GM18873 (cell line): ENCODE data around the gene KLF9.

ENCODE experiments used
- ATAC-seq: cut with Tn5 transposase; IDR thresholded peaks from one replicate; pipeline ENCODE4 v1.9.1; 2021; ENCODE audit warnings: mild to moderate bottlenecking, moderate library complexity, moderate number of reproducible peaks; ENCODE audit not compliant: unreplicated experiment, low FRiP score

The KLF9 gene

DNA sequence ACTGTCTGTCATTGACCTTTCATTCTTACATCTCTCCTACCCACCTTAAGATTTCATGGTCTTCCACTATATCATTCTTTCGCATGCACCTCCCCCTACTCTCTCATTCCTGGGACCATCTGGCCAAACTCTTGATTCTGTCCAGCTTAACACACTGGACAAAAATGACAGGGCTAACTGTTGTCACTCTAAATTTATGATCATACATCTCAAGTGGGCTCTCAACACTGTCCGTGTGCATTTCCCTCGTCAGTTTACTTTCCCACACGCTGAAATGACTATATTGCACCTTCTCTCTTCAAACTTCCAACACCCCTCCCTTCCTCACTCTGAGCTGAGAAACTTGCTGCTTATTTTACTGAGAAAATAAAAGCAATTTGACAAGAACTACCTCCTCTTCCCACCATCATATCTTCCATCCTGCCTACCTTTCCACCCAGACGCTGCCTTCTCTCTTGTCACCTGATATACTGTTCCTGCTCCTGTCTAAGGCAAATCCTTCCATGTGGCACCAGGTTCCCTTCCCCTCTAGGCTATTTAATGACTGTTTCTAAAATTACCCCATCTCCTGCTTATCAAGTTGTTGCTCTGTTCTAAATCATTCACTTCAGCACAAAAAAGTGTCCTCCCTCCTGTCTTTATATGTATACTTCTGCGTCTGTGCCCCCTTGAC lies 8.1 kb upstream of the KLF9 start:
- ATAC-seq = no peak

DNA sequence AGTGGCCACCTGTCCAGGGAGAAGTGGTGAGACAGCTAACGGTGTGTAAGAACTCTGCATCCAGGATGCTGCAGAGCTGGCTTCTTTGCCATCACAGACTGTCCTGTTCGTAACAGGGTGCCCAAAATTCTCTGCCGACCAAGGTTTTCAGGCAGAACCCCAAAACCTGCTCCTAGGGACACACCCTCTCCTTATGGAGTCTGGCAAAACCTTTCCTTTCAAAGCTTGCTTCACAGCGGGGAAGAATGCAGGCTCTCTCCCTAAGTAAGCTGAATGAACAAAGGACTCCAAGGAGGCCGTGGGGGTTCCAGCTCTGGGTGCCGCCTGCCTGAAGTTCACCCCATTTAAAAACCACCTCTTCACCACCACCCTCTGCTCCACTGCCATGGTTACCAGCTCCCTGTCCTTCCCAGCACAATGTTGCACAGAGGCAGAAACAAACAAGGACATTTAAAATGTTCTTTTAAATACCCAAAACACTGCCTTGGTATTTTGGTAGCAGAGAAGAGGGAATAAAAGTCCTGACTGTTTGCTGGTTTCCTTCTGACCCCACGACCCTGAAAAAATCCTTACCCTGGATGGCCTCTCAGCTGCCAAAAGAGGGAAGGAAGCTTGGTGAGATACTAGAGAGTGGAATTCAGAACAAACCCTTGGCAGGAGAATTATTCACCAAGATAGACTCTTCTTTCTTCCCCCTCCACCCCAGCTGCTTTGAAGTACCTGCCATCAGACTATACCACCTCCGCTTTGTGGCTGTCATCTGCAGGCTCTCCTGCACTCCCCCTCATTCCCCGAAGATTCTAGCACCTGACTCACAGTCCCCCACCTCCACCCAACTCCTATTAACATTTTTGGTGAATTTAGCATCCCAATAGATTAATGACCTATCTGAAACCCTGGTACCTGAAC lies 7.1 kb upstream of the KLF9 start:
- no peak for ATAC-seq

DNA sequence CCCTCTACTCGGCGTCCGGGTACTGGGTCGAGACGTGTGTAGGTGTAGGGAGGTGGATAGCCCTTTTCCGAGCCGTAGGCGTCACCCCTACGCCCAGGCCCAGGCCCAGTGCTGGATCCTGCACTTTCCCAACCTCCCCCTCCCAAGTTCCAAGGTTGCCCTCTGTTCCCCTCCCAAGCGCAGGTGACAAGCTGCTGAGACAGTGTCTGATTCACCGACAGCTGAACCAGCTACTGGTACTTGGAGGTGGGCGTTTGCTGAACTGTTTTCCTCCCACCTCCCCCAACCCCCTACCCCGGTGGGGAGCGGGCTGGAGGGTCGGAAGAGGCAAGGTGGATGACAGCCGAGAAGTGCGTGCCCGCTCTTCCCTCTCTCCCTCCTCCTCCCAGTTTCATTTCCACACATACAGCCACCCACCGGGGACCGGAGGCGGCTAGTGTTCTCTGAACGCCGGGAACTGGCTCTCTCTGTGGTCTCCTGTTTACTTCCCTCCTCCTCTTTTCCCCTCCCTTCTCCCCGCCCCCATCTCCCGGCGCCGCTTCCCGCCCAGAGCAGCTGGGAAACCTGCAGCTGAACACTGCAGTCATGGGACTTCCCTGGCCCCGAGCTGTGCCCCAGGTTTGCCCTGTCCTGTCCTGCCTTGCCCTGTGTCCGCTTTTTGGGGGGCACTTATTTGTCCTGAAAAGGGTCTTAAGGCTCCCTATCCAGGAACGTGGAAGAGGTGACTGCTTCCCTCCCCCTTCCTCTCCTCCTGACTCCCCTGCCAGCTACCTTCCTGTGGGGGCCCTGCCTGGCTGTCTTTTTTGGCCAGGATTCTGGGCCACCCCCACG lies 6.2 kb upstream of the KLF9 start:
- peak; percentile 8 for ATAC-seq

DNA sequence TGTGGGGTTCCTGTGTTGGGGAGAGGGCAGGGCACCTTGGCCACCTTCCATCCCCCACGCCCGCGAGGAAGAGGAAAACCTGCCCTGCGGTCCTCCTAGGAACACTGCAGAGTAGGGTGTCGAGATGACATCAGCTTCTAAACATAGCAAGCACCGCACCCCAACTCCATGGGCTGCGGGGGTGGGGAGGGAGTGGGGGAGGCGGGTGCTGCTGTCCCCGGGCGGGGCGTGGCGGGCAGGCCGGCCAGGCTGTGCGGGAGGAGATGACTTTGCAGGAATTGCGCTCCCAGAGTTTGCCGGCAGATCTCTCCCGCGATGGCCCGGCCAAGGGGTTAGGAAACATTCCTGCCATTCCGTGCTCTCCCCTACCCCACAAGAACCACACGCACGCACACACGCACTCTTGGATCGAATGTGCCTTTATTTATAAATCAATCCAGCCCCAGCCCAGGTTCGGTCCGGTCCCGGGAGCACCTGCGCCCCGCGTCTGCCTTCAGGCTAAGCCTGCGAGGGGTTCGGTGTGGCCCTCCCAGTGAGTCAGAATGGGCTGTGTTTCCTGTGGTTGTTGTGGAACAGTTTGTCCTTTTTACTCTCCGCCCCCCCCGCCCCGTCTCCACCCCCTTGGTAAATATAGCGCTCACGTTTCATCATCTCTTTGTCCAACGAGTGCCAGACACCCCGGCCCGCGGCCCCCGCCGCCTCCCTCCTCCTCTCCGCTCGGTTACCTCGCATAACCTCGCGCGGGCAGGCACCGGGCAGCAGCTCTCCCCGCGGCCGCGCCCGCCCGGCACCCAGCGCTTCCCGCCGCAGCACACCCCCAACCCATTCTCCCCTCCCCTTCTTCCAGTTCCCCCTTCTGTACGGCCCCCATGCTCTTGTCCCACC lies 5.3 kb upstream of the KLF9 start:
- peak; percentile 28 for ATAC-seq

DNA sequence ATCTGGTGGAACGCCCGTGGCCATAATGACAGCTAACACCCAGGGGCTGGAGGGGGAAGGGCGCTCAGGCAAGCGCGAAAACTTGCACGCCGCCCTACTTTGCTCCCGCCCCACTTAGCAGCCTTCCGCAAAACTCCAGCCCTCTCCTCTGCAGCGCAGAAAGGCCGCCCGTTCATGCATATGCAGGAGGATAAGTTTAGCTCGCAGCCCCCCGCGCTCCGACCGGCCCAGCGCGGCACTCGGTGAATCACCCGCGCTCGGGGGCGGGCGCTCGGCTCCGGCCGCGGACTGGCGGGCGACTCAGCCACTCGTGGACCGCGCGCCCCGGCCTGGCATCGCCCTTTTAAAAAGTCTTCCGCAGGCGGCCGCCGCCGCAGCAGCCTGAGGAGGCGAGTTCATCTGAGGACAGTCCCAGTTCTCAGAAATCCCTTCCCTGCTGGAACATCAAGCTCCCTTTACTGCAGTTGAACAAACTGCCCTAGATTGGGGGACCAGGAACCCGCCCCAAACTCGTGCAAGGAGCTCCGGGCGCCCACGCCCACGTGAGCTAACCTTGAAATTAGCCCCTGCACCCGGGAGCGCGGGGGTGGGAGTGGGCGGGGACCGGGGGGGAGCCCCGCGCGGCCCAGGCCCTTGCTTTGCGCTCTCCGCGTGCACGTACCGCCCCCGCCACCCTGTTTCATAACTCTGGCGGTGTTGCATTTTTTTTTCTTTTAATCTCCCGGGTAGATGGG lies 4.5 kb upstream of the KLF9 start:
- peak; percentile 52 for ATAC-seq

DNA sequence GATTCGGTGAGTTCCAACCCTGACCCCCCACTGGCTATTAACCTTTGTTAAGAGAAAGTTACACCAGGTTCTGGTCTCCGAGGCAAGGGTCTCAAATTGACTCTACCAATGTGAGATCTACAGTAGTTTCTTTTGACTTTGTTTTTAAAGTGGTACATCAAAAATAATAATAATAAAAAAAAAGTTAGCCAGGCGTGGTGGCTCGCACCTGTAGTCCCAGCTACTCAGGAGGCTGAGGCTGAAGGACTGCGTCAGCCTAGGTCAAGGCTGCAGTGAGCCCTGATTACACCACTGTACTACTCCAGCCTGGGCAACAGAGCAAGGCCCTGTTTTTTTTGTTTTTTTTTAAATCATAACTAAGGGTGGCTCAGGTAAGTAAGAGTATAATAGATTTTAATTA lies 1.0 kb upstream of the KLF9 start:
- ATAC-seq = no peak

DNA sequence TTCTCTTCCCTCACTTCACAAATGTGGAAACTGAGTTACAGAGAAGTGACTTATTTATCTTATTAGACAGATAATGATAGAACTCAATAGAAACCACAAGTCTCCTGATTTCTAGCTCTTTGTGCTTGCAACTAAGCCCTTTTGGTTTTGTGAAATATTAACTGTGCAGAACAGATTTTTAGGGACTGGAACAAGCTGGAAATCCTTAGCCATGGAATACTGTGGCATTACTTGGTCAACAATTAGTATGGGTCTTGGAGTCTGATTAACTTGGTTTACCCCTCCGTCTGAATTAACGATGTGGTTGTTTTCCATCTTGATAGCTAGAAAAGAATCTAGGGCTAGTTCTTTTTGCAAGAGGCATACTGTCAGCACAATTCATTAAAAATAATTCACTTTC lies 584 bp upstream of the KLF9 start:
- no peak for ATAC-seq

DNA sequence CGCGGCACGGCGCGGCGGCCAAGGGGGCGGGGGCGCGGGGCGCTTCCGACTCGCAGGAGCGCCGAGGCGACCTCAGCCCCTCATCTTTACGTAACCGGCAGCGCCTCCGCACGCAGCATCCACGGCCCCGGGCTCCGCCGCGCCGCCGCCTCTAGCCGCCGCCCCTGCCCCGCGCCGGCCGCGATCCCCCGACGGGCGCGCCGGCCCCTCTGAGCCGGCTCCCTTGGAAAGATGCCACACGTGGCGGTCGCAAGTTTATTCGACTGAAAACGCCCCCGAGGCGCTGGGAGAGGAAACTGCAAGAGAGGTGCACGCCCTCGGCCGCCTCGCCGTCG lies 1.0 kb downstream of the KLF9 start:
- peak; percentile 12 for ATAC-seq

DNA sequence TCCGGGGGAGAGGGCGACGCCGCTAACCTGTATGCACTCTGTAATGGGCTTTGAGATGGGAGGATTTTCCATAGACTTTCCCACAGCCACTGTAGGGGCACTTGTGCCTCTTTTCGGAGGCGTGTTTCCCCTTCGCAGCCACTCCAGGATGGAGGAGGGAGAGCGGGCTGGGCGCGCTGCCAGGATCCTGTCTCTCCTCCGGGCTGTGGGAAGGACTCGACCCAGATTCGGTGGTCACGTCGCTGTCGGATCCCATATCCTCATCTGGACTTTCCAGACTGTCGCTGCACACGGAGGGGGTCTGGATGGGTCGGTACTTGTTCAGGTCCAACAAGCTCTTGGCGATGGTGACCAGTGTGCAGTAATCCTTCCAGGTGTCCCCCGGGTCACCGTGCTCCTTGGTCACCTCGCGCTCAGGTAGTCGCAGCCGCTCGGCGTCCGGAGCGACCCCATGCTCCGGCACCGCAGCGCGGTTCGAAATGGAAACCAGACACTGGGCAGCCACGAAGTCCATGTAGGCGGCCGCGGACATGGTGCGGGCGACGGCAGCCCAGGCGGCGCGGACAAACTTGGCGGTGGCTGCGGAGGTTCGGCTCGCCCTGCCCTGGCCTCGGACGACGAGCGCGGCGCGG lies 1.5 kb downstream of the KLF9 start:
- ATAC-seq = no peak

DNA sequence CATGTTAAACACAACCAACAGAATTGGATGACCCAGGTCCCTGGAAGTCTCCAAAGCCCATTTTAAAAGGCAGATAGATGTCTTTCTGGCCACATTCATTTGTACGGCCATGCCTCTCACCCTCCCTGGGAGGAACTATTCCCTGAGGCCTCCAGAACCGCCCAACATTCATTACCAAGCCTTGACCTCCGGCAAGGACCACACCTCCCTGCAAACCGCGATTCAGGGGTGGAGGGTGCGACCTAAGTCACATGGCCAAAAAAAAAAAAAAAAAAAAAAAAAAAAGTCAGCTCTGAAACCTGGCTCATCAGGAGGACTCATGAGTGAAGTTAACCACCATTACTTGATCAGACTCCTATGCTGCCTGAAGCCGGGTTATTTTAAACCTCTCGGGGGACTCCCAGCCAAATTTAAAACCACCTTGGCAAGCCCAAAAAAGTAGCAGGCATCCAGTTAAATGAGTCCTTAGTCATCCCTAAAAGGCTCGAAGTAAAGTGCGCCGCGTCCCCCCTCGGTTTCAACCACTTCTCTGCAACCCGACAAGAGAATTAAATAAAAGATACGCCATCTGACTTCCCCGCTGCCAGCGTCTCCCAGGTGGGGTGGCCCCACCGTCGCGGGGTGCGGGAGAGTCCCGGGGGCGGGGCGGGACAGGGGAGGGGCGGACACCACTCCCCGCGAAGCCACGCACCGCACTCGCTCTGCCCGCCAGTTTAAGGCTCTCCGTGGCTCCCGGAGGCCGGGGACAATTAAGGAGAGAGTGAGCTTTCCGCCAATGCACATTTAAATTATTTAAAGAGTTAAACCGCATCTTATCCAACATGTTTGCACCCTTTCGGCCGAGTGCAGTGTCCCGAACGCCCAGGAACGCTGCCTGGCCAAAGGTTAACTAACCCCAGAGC lies 2.3 kb downstream of the KLF9 start:
- peak; percentile 20 for ATAC-seq

DNA sequence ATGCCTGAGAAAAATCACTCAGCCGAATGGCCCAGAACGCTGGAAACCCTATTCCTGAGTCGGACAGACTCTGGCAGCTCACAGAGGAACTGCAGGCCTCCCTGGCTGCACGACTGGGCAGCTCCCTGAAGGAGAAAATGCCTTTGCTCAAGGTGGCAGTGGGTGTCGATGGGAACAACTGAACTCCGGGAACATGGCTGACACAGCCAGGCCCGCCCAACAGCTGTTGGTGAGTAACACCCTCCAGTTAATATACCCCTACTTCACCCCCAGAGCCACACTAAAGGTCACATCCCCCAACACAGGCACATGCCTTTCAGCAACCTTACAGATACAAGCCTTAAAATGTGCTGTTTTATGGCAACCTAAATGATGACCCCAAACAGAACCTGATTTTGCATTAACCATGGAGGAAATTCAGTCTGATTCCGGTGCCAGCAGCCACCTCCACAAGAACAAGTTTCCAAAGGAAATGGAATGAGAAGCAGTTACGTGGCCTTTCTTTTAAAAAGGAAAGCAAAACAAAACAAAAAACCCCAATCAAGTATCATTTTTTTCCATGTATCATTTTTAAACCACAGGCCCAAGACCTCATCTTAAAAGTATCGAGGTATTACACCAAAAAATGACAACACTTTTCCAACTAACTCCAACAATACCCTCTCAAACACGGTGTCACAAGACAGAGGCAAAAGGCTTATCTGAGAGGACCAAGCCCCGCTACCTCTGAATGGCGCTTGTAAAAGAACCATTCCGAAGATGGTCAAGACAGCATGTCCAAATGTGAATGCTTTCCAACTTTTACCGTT lies 3.1 kb downstream of the KLF9 start:
- no peak for ATAC-seq

DNA sequence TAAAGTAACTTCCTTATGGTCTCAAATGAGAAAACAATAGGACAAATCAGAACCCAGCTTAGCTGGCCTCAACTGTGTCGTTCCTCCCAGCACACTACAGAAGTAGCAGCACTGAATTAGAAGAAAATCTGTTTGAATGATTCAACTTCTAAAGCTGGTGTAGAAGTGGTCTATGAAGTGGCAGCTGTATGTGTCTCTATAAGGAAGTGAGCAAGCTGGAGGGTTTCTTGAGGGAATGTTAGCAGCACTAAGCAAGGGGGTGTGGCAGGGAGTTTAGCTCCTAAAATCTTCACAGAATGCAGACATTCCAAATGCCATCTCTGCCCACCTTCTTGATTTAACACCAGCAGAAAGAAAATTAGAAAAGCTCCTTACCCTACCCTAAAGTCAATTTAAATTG lies 4.1 kb downstream of the KLF9 start:
- ATAC-seq = no peak

DNA sequence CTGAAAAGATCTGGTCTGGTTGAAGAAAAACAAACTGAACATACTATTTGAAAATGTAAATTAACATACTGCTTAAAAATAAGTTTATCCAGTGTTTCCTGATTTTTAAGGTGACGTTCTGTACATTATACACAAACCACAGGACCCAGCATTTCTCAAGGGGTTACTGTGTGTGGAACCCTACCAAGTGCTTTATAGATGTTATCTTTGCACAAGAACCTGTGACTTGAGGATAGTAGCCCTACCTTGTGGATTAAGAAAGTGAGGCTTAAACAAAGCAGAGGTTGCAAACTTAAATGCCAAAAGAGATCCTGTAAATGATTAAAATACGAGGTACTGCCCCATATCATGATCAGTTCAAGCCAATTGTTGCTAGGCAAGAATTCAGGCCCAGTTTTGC lies 4.7 kb downstream of the KLF9 start:
- no peak for ATAC-seq

DNA sequence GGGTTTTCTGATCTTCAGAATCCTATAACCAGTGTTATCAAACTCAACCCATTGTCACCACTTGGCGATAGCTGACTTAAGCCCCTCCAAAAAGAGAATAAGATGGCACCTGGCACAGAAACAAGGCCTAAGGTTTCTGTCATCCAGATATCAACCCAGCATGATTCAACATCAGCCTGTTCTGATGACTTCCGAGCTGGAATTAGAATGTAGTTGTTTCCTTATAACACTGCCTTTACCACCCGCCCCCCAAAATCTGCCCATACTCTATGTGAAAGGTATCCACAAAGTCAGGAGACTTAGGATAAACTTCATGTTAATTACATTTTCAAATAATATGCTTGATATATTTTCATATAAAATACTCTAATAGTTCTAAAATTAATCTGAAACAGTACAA lies 5.2 kb downstream of the KLF9 start:
- no peak for ATAC-seq

DNA sequence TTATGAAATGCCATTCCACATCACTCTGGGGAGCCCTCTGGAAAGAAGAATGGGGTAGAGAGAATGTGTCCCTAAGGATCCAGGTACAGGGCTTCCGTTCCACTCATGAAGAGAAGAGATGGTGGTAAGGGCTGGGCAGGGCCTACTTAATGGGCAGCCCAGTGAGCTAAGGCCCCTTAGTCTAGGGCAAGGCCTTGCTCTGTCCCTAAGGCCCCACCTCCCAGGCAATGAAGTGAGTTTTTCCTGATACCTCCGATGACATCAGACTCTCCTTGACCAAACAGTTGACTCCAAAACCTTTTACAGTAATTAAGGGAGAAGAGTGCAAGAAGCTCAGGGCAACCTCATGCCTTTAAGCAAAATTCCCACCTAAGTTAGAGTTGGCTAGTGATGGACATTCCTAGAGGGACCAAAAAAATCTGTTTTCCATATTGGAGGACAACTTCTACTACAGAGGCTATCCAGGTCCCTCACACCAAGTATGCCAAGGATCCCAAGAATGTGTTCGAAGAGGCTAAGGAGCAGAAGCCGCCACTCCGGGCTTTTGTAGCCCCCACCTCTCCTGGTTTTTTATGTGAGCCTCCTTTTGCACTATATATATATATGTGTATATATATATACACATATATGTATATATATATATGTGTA lies 5.9 kb downstream of the KLF9 start:
- no peak for ATAC-seq

DNA sequence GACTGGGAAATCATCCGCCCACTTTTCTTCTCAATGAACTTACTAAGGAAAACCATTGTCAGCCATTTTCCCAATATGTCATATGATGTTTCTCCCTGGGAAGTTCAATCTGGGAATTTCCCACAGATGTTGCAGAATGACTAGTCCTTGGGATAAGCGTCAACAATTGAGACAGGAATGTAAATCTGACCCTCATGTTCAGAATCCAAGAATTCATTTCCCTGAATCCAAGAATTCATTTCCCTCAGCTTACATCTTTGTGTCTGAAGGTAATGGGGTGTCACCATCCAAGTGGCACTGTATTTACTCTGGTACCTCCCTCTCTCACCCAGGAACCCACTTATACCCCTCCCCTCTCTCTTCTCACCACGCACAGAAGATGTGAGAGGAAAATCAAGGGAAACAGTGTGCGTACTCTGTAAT lies 7.4 kb downstream of the KLF9 start:
- ATAC-seq = no peak

DNA sequence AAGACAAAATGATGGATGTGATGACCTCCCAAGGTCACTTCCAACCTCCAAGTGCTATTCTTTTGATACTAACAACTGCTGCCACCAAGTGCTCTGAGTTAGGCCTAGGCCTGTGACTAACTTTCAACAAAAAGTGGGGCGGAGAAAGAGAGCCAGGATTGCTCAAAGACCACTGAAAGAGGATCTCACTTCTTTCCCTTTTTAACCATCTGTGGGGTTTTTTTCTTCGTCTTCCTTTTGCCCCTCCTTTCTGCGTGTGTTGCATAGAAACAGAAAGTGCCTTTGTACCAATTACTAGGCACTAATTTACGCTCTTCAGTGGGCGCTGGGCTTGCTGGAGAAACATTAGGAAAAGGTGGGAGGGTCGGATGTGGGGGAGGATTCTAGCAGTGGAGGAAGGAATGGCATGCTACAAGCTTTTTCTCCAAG lies 8.0 kb downstream of the KLF9 start:
- peak; percentile 62 for ATAC-seq
